ENCODE data around the gene FBXO39.

Gene FBXO39

DNA sequence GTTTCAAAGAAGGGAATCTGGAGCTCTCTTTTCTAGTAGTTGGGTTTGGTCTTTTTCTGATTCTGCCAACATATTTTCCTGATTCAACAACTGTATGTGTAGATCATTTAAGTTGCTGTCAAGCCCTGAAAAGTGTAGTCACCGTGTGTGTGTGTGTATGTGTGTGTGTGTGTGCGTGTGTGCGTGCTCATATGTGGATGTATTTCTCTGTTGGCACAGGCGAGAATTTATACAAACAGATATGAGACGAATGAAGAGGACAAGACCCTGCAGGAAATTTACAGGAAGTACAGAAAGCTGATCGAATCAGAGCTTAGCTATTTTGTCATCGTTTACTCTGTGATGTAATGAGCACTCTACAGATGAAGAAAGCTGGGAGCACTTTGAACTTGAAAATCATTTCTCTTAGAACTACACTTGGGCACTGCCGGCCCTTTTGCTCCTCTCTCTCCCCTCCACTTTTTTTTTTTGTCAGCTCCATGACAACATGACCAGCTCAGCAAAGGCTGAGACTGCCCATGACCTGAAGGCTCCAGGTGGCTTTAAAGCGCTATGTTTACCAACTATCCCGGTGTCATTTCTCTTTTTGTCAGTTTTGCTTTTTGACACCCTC lies 11.2 kb downstream of the FBXO39 start:
- DNase-seq (ENCODE audit: low read depth): no peak
- H3K4me3 ChIP-seq (ENCODE audit: low read depth, low read length): no peak overlapping the region
- TF ChIP-seq, protein P1, sequence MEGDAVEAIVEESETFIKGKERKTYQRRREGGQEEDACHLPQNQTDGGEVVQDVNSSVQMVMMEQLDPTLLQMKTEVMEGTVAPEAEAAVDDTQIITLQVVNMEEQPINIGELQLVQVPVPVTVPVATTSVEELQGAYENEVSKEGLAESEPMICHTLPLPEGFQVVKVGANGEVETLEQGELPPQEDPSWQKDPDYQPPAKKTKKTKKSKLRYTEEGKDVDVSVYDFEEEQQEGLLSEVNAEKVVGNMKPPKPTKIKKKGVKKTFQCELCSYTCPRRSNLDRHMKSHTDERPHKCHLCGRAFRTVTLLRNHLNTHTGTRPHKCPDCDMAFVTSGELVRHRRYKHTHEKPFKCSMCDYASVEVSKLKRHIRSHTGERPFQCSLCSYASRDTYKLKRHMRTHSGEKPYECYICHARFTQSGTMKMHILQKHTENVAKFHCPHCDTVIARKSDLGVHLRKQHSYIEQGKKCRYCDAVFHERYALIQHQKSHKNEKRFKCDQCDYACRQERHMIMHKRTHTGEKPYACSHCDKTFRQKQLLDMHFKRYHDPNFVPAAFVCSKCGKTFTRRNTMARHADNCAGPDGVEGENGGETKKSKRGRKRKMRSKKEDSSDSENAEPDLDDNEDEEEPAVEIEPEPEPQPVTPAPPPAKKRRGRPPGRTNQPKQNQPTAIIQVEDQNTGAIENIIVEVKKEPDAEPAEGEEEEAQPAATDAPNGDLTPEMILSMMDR (conservative IDR thresholded peaks at IDR 0.05; ENCODE audit: low read depth, low read length): no peak

DNA sequence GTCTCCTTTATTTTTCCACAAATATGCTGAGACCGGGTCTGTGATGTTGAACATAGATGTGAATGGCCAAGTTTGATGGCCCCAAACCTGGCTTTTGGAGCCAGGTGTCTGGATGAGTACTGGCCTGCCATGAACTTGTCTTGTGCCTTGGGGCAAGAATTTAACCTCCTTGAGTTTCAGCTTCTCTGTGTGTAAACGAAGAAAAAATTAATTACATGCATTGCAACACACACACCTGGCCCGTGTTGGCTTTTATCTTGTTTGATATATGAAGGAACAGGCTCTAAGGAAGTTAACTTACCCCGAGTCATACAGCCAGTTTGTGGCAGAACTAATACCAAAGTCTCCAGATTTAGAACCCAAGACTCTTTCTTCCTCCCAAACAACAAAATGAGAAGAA lies 13.1 kb downstream of the FBXO39 start:
- H3K4me3 ChIP-seq (ENCODE audit: low read depth, low read length): no peak overlapping the region
- no peak for DNase-seq (ENCODE audit: low read depth)

DNA sequence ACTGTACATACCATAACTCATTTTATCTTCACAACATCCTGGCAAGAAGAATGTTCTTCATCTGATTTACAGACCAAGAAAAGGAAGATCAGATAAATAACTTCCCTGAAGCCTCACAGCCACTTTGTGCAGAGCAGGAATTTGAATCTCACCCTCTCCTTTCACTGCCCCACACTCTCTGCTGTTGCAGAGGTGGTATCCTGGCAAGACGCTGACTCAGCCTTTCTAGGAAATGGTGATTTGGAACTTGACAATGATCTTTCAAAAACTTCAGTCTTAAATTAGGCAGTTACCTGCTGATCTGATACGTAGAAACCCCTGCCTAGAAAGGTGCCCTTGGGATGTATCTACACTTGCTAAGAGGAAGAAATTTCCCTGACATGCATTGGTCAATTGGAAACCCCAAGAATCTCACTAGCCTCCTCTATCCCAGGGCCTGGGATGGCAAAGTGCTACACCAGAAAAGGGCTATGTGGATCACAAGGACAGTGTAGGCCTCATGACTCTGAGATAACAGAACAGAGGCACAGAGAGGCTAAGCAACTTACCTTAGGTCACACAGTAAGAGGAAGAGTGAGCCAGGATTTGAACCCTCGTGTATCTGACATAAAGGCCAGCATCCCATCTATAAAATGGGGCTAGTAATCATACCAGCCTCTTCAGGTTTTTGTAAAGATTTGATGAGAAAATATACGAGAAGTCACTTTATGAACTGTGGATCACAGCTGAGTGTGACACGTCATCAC lies 17.9 kb downstream of the FBXO39 start:
- DNase-seq (ENCODE audit: low read depth): no peak
- TF ChIP-seq, protein P1 (conservative IDR thresholded peaks at IDR 0.05; ENCODE audit: low read depth, low read length): no peak
- no peak overlapping the region for H3K4me3 ChIP-seq (ENCODE audit: low read depth, low read length)

More for the DNA sequence above, 13.1 kb downstream of the FBXO39 start:
- TF ChIP-seq, protein P1 (conservative IDR thresholded peaks at IDR 0.05; ENCODE audit: low read depth, low read length): no peak

DNA sequence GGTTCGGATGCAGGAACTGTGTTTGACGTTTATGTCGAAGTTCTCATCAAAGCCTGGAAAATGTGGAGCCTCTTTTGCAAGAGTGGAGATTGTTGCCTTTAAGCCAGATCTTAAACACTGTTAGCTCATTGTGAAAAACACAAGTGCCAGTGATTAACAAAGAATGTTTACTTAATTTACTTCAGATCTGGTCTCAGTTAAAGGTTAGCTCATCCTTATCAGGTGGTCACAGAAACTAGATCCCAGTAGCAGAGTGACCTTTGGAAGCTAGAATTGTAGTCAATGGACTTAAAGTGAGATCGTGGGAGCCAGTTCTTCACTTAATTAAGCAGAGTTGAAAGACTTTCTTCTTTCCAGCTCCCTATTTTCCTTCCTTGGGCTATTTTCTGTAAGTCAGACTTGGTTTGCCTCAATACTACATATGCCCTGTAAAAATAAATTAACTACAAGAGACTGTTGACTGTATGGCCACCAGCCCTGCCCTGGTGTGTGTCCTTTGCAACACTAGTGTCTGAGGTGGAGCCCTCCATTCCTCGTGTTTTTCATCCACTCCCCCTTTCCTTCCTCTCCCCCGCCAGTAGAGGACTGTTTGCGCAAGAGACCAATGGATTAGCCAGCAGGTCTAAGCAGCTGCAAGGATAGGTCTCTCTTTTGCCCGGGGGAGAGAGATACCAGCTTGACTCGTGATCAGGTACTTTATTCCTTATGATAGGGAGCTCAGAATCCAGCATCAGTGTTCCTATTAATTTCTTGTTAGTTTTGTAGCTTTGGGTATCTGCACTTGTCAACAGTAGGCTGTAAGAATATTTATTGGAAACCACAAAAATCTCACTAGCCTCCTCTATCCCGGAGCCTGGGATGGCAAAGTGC lies 20.2 kb downstream of the FBXO39 start:
- DNase-seq (ENCODE audit: low read depth): no peak
- no peak overlapping the region for H3K4me3 ChIP-seq (ENCODE audit: low read depth, low read length)
- TF ChIP-seq, protein P1 (conservative IDR thresholded peaks at IDR 0.05; ENCODE audit: low read depth, low read length): no peak

DNA sequence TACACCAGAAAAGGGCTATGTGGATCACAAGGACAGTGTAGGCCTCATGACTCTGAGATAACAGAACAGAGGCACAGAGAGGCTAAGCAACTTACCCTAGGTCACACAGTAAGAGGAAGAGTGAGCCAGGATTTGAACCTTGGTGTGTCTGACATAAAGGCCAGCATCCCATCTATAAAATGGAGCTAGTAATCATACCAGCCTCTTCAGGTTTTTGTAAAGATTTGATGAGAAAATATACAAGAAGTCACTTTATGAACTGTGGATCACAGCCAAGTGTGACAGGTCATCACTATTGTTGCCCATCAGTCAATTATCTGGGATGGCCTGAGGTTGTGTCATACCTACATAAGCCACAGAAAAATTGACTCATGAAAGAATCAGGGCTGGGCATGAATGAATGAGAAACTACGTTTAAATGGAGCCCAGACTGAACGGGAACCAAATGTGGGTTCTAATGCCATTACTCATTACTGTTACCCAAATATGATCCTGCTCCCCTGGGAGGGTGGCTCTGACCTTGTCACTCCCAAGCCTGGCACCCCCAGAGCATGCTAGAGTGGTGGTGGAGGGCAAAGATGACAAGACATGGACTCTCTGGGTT lies 21.0 kb downstream of the FBXO39 start:
- TF ChIP-seq, protein P1 (conservative IDR thresholded peaks at IDR 0.05; ENCODE audit: low read depth, low read length): no peak
- no peak for DNase-seq (ENCODE audit: low read depth)
- H3K4me3 ChIP-seq (ENCODE audit: low read depth, low read length): no peak overlapping the region

DNA sequence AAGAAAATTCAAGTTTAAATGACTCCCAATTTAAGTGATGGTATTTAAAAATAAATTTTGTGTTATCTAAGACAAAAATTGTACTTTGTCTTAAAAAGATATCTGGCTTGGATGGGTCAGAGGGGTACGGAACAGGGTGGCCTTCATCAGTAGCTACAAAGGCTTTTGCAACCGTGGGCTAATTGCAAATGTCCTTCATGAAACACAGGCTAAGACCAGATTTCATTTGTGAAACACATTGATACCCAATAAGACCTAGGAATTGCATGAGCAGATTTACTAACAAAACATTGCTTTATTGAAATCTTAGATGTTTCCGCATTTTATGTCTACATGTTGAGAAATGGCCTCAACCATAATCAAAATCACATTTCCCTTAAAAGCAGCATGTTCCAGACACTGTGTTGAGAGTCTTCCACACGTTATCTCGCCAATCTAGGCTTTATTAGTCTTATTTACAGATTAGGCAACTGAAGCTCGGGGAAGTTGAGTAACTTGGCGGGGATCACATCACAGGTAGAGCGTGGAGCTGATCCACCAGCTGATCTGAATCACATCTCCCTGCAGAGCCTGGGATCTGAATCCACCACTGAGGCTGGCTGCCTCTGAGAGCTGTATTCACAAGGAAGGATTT lies 21.8 kb downstream of the FBXO39 start:
- no peak for DNase-seq (ENCODE audit: low read depth)
- TF ChIP-seq, protein P1 (conservative IDR thresholded peaks at IDR 0.05; ENCODE audit: low read depth, low read length): no peak
- H3K4me3 ChIP-seq (ENCODE audit: low read depth, low read length): no peak overlapping the region

Measured in choroid plexus epithelial cell (primary cell).